HG03378 (cell line): ENCODE results near the gene BGLAP.

Experiments
- ATAC-seq: cut with Tn5 transposase; IDR thresholded peaks from one replicate; pipeline ENCODE4 v1.9.1; 2021; ENCODE audit warnings: mild to moderate bottlenecking, moderate library complexity; ENCODE audit not compliant: unreplicated experiment

BGLAP gene

DNA sequence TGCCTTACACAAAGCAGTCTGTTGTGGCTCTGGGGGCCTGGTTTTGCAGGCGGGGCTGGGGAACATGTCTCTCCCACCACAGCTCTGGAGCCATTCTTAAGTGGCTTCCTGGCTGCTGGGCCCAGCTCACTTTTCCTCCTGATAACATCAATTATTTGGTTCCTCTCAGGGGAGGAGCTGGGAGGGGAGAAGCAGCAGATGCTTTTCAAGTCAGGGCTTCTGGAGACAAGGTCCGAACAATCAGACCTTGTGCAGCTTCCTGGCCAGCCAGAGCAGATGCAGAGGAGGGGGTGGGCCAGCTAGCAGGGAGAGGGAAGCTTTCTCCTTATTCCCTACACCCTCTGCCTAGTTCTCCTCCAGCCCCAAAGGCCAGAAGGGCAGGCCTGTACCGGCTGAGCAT, 9.5 kb downstream of the BGLAP start:
- ATAC-seq = no peak

DNA sequence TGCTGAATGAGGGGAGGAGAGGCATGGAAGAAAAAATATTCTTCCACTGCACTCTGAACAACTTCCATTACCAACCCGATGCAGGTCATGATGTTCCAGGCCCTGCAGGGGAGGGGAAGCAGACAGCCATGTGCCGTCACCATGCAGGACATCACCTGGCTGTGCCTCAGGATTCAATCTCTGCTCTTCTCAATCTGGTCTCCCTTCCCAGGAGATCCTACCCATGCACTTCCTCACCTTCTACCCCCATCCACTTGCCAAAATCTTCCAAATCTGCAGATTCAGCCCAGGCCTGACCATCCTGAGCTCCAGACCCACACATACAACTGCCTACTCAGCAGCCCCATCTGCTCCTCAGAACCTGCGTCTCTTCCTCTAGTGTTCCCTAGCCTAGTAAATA, 11.7 kb downstream of the BGLAP start:
- ATAC-seq = no peak

DNA sequence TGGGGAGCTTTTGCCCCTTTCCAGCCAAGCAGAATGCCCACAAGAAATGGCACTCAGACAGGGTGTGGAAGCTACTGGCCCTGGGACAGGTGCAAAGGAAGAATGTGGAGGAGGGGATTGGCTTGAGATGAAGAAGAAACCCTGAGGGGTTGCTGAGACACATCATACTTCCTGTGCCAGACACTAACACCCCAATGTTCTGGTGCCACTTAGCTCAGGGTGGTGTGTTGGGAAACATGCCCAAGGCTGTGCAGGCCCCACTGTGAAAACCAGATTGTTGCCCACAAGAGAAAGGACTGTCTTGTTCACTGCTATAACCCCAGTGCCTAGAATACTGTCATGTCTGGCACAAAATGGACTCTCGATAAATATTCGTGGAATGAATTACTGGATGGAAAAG, 15.7 kb downstream of the BGLAP start:
- ATAC-seq = no peak

DNA sequence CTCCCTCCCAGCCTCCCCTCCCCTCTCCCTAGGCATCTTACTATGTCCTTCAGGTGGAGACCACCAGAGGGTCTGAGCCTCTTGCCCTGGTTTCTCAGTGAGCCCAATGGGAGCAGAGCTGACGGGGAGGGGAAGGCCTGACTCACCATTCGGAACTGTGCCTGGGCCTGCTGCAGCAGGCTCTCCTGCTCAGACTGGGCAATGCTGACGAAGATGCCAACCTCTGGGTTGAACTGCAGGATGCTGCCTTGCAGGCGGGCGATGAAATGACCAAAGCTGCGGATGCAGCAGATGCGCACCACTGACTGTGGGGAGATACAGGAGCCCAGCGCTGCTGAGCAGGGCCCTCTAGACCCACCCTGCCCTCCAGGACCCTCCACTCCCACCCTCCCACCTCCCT, 16.9 kb downstream of the BGLAP start:
- ATAC-seq = no peak

DNA sequence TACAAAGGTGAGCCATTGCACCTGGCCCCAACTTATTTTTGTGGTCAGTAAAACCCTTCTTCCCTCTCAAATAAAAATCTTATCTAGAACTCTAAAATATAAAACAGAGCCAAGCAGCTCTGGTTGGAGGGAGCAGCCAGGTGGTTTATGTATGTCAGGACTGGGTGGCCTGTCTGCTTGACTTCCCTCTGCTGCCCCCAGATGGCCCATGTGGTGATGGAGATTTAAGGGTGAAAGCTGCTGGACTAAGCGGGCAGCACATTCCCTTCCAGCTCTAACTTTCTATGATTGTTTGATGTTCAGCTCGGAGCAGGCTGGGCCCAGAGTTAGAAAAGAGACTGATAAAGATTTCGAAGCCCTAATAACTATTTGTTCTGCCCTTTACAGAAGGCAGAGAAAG, 17.8 kb downstream of the BGLAP start:
- no peak for ATAC-seq

DNA sequence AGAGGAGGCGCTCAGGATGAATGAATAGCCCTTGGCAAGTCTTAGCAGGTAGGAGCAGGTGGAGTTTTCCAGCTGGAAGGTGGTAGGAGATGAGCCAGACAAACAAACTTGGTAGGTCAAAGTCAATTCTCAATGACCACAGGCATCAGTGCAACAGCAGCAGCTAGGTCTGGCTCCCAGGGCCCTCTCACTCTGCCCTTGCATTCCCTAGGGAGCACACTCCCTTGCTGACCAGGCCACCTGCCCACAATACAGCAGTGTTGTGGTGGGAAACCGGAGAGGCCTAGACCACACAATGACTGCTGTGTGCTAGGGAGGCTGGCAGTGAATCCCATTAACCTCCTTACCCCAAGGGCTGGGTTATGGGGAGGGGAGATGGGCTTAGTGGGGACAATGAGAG, 18.9 kb downstream of the BGLAP start:
- ATAC-seq = no peak

DNA sequence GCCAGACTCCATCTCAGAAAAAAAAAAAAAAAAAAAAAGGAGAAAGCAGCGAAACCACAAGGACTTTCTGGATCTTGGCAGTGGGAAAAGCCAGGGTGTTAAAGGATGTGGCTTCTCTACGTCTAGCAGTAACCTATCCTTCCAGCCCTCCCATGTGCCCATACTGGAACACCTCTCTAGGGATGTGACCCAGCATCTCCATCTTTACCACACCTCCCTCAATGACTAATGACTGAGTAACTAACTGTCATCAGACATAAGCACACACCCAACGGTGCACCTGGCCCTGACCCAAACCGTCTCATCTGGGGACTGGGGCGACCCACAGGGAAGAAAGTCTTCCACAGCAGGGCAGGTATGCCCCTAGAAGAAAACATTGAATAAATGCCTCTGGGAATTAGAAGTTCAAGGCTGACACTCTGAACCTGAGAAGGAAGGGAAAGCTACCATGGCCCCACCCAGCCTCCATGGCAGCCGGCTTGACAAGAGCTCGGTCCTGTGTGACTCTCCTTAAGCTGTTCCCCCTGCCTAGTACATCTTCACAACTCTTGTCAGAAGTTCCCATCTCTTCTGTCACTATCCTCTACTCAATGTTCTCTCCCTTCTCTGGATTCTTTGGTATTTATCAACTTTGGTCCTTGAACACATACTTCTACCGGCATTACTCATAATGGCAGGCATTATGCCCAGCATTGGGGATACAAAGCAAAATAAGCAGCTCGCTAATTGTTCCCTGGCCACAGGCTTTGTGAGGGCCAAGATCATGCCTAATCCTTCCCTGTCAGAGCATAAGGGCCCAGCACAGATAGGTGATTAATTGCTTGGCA, 20.7 kb downstream of the BGLAP start:
- ATAC-seq = no peak

DNA sequence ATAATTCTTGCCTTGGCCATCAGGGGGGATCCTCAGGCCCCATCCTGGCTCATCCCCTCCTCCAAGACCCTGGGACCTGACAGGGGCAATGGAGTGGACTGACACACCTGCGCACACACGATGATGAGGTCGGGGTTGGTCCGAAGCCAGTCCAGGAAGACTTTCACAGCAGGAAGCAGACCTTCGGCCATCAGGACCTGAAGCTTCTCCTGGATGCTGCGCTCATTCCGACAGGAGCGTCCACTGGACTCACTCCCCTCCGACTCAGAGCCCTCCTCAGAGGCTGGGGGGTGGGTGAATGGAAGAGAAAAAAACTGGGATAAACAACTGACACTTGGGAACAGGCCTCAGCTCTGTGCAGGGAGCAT, 21.3 kb downstream of the BGLAP start:
- ATAC-seq = no peak

DNA sequence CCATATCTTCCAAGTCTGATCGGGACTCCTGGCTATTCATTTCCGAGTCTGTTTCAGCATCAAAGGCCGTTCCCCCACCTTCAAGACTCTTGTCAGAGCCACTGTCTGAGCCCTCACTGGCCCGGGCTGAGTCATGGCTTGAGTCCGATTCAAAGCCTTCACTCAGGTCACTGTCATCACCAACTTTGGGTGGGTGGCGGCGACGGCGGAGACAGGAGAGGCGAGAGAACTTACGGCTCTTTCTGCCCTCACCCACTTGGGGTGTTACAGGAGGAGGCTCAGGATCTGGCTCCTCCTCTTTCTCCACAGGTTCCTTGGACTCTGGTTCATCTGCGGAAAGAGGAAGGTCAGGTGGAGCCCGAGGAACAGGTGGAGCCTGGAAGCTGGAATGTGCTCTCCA, 24.1 kb downstream of the BGLAP start:
- no peak for ATAC-seq

DNA sequence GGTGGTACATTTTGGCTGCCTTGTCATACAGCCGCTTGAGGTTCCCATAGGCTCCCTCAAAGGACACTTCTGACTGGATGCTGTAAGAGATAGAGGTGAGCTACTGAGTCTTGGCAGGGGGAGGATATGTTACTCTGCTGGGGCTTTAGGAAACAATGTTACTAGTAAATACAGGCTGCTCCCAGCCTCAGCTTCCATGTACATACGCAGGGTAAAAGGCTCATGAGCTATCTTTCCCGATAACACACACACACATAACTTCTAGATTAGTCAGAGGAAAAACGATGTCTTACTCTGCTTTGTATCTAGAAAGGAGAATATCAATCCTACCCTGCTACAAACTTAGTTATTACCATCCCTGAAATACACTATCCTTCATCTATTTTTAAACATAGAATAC, 26.4 kb downstream of the BGLAP start:
- no peak for ATAC-seq

DNA sequence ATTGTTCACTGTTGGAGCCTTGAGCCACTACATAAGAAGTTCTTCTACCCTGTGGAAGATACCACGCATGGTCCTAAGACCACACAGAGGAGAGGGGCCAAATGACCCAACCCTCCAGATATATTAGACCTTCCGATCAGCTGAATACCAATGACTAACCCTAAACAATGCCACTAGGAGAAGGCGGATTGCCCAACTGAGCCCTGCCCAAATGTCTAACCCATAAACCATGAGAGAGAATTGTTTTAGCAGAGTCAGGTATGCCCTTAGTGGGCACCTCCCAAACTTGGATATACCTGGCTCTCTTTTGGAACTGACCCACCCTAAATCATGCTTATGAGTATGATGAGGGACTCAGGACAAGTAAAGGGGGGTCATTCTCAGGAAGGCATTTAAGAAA, 28.3 kb downstream of the BGLAP start:
- ATAC-seq = no peak

DNA sequence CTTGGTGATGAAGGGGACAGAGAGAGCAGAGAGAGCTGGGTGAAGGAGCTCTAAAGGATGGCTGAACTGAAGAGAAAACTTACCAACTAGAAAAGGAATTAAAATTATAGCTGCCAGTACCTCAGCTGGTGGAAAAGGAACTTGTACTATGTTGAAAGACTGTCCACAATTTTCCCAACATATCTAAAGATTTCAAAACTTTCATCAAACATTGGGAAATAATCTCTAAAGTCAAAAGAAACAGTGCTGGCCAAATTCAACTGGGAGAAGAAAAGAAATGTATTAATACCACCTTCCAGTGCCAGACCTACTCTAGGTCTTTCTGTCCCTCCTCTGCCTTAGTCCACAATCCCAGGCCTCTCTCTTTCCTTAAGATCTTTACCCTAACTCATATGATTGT, 34.5 kb downstream of the BGLAP start:
- ATAC-seq = no peak

DNA sequence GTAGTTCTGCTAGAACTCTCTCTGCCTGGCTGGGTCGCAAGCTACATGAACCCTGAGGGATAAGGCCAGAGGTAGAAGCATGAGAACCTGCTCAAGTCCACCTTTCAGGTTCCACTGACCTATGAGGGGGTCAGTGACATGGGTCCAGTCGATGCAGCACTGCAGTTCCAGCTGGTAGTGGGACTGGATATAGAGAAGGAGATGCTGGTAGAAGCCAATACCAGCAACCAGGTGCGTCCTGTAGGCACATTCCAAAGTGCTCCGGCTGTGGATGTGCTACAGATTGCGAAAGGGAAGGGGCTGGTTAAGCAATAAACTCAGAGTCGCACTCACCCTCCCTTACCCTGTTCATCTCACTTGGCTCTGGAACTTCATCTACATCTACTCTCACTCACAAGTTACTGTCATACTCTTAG, 35.0 kb downstream of the BGLAP start:
- no peak for ATAC-seq

DNA sequence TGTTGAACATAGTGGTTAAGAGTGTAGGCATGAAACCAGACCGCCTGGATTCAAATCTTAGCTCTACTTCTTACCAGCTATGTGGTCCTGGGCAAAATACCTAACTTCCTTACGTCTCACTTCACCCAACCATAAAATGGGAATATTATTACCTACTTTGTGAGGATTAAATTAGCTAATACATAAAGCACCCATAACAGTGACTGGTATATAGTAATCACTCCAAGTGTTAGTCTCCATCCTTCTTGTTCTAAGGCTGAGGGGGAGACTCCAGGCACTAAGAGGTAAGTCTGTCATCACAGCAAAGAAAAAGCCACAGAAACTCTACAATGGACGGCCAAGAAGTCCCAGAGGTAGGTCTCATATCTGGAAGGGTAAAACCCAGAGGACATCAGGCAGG, 37.9 kb downstream of the BGLAP start:
- ATAC-seq = no peak

DNA sequence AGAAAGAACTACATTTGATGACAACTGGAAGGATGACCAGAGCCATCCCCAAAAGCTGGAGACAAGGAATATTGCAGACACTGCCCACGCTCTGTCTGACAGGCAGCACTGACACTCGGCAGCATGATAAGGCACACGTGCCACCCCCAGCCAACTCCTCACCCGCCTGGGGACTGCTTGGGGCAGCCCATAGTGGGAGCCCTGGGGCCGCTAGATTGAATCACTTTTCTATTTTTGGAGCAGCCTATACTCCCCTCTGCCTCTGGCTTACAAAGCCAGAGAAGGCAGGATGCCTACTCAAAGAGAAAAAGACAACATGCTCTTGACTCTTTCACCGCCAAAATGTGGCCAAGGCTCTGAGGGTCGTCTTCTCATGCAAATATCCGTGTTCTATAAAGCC, 39.3 kb downstream of the BGLAP start:
- ATAC-seq = no peak

DNA sequence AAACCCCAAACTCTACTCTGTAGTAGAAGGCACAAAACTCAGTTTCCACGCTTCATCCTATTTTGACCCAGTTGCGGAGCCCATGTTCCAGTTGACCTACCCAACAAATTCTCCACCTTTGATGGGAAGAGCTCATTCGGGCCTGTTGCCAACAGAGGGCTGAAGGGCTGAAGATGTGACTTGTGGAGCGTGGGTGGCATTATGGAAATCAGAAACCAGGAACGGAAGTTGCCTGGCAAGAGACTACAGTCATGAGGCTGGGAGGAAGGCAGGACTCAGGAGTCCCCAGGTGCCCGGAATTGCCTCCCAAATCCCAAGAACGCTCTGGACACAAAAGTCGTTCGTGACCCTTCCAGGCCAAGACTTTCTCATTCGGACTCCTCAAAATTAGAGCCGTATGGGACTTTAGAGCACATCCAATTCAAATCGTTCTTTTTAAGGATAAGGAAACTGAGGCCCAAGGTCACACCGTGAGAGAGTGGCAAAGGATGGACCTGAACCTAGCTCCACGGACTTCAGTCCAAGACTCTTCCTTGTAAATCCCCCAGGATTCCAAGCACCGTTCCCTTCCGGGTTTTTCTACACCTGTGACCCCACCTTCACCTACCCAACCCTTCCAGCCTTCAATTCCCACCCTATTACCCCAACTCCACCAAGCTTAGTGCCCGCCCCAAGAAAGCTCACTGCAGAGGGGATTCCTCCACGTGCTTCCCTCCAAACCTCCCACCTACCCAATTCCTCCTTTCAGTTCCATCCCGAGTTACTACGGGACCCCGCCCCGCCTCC, 39.9 kb downstream of the BGLAP start:
- ATAC-seq = peak; percentile 2

DNA sequence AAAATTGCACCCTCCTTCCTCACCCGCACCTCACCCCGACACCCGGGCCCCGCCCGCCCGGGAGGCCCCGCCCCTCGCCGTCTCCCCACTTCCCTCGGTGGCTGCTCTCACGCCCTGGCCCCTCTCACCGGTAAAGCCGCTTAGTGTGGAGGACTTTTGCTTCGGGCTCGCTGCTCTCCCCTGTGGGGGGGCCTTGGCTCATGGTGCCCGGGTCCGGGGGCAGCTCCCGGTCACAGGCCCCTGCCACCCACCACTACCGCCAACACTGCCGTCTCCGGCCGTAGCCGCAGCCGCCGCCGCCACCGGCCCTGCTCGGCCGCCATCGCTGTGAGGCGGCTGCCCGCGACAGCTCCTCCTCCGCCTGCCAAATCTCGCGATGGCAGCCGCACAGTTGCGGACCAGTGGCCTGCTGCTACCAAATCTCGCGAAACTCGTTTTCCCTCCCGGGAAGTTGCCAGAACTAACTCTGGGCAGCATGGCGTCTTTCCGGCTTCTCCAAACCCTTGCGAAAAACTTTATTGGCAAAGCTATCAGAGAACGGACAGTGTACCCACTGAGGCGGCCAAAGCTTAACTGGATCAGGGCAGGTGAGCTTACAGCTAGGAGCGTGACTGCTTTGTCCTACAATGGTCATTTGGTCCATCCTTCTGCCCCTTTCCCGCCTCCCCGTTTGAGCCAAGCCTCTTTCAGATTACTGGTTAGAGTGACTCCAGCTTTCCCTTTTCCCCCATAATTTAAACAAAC, 40.7 kb downstream of the BGLAP start, which contains the start of gene SMG5:
Gene SMG5, minus strand, starts transcription at position 347 of the 744 bp plus-strand sequence. Its CDS starts 145 bp downstream, at position 202.
- peak; percentile 71 for ATAC-seq

DNA sequence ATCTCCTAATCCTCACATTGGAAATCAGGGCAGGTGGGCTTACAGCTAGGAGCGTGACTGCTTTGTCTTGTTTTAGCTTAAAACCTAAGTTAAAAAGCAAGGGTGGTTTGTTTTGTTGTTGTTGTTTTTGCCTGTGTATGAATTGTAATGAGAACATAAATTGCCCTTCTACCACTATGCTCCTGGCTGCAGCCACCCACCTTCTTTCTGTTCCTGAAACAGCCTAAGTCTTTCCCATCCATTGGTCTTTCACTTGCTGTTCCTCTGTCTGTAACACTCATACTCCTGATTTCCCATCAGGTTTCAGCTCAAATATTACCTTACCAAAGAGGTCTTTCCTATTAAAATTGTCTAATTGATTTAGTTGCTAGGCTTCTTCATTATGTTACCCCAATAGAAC, 41.5 kb downstream of the BGLAP start:
- ATAC-seq = no peak

DNA sequence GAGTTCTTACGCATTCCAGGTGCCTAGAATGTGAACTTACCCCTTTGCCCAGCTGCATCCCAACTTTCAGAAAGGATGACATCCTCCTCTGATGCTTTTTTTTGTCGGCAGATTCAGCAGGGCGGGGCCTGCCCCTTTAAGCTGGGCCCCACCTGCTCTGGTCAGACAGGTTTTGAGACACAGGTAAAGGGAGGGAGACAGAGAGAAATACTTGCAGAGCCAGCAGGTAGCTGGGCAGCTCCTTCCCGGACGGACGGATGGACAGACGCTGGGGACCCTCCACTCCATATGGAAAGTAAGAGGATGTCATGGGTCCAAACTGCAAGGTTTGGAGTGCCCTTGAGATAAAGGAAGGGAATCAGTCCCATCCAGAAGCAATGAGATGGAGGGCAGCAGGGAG, 42.1 kb downstream of the BGLAP start, which contains the start of gene TMEM79:
Gene TMEM79, plus strand, starts transcription at position 214 of the 400 bp plus-strand sequence. CDS start 902 bp downstream, outside the sequence.
- no peak for ATAC-seq

DNA sequence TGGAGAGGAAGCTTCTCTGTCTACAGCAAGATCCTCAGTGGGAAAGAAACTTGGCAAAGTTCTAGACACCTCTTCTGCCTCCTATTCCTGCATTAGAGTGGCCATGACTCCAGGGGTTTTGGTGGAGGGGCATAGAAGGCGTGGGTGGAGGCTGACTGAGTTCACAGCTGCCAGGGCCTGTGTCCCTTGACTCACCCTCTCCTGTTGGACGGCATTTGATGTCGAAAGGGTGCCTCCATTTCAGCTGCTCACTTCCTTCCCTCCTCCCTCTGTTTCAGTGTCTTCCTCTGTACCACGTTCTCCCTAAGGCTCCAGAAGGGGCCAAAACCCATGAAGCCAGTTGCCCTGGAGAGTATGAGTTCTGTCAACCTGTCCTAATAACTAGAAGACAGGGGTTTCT, 42.8 kb downstream of the BGLAP start:
- ATAC-seq = no peak

DNA sequence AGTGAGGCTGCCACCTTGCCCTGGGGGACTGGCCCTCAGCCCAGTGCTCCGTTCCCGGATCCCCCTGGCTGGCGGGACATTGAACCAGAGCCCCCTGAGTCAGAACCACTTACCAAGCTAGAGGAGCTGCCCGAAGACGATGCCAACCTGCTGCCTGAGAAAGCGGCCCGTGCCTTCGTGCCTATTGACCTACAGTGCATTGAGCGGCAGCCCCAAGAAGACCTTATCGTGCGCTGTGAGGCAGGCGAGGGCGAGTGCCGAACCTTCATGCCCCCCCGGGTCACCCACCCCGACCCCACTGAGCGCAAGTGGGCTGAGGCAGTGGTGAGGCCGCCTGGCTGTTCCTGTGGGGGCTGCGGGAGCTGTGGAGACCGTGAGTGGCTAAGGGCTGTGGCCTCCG, 43.5 kb downstream of the BGLAP start:
- ATAC-seq = no peak
